Neuronal stem cell (in vitro differentiated cells): ENCODE data around the gene PKD1.

ENCODE experiments used
- DNase-seq: peaks from one replicate; pipeline ENCODE4 v3.0.0-alpha.2; 2013; ENCODE audit warnings: low spot score
- H2AFZ ChIP-seq: one replicate; pipeline ENCODE4 v1.6.1; 2013; ENCODE audit warnings: mild to moderate bottlenecking, low read length, inconsistent platforms
- H2AK5ac ChIP-seq: 2 replicates; pipeline ENCODE4 v1.6.1; 2013; ENCODE audit warnings: low read depth, mild to moderate bottlenecking, inconsistent platforms, low read length, moderate library complexity, mixed read lengths
- H2BK120ac ChIP-seq: 2 replicates; pipeline ENCODE4 v1.6.1; 2013; ENCODE audit warnings: low read depth, mild to moderate bottlenecking, inconsistent platforms, low read length, moderate library complexity, mixed read lengths
- H2BK12ac ChIP-seq: one replicate; pipeline ENCODE4 v1.6.1; 2013; ENCODE audit warnings: low read length, inconsistent platforms
- H2BK15ac ChIP-seq: 2 replicates; pipeline ENCODE4 v1.6.1; 2013; ENCODE audit warnings: mild to moderate bottlenecking, low read length, inconsistent platforms, mixed read lengths
- H2BK5ac ChIP-seq: one replicate; pipeline ENCODE4 v1.6.1; 2013; ENCODE audit warnings: inconsistent platforms, mild to moderate bottlenecking, low read length, moderate library complexity
- H3K14ac ChIP-seq: one replicate; pipeline ENCODE4 v1.6.1; 2013; ENCODE audit warnings: low read length, inconsistent platforms
- H3K18ac ChIP-seq: 2 replicates; pipeline ENCODE4 v1.6.1; 2013; ENCODE audit warnings: low read length, inconsistent platforms
- H3K23ac ChIP-seq: 2 replicates; pipeline ENCODE4 v1.6.1; 2013; ENCODE audit warnings: low read depth, mild to moderate bottlenecking, mixed read lengths, low read length, inconsistent platforms; ENCODE audit not compliant: poor library complexity
- H3K27ac ChIP-seq: replicated peaks from 3 replicates; pipeline ENCODE4 v1.5.1; 2013; ENCODE audit warnings: low read length, inconsistent platforms
- H3K27me3 ChIP-seq, 3 experiments: 2 replicates each; pipeline ENCODE4 v1.6.1; 2013; ENCODE audit warnings: low read length in 3 of 3, mild to moderate bottlenecking in 2 of 3, inconsistent platforms in 1 of 3, low read depth in 1 of 3, mixed read lengths in 1 of 3, moderate library complexity in 1 of 3; ENCODE audit not compliant: control insufficient read depth in 3 of 3, insufficient read depth in 3 of 3
- H3K36me3 ChIP-seq, 2 donors: replicated peaks in 1 of 2; 2 replicates each; pipeline ENCODE4 v1.6.1; 2013; ENCODE audit warnings: low read length in 2 of 2; ENCODE audit not compliant: control insufficient read depth in 2 of 2, insufficient read depth in 2 of 2
- H3K4ac ChIP-seq: 2 replicates; pipeline ENCODE4 v1.6.1; 2013; ENCODE audit warnings: inconsistent platforms, mild to moderate bottlenecking, low read length, moderate library complexity
- H3K4me1 ChIP-seq, 2 donors: 1 replicate in 1 of 2; 2 replicates in 1 of 2; pipeline ENCODE4 v1.6.1; 2013; ENCODE audit warnings: low read length in 2 of 2, low read depth in 1 of 2; ENCODE audit not compliant: control insufficient read depth in 2 of 2, insufficient read depth in 1 of 2
- H3K4me2 ChIP-seq: one replicate; pipeline ENCODE4 v1.6.1; 2013; ENCODE audit warnings: mild to moderate bottlenecking, low read length, inconsistent platforms; ENCODE audit not compliant: insufficient read depth, poor library complexity, severe bottlenecking
- H3K4me3 ChIP-seq, 2 donors: 2 replicates each; pipeline ENCODE4 v1.5.1; 2013; ENCODE audit warnings: low read length in 2 of 2, mild to moderate bottlenecking in 2 of 2, inconsistent platforms in 1 of 2, moderate library complexity in 1 of 2
- H3K79me1 ChIP-seq: one replicate; pipeline ENCODE4 v1.6.1; 2013; ENCODE audit warnings: low read depth, mild to moderate bottlenecking, inconsistent platforms, low read length, moderate library complexity
- H3K9ac ChIP-seq: one replicate; pipeline ENCODE4 v1.6.1; 2013; ENCODE audit warnings: mild to moderate bottlenecking, low read depth, low read length, inconsistent platforms; ENCODE audit not compliant: poor library complexity
- H3K9me3 ChIP-seq, 2 donors: replicated peaks in 1 of 2; 2 replicates each; pipeline versions ENCODE3 to v1.6.1; 2013; ENCODE audit warnings: low read length in 2 of 2, mild to moderate bottlenecking in 2 of 2, inconsistent platforms in 1 of 2, low read depth in 1 of 2, mixed read lengths in 1 of 2, moderate library complexity in 1 of 2; ENCODE audit not compliant: control insufficient read depth in 2 of 2, insufficient read depth in 1 of 2
- H4K8ac ChIP-seq: one replicate; pipeline ENCODE4 v1.6.1; 2013; ENCODE audit warnings: low read depth, mild to moderate bottlenecking, inconsistent platforms, low read length, moderate library complexity
- H4K91ac ChIP-seq: one replicate; pipeline ENCODE4 v1.6.1; 2013; ENCODE audit warnings: low read length, low read depth, mild to moderate bottlenecking, inconsistent platforms; ENCODE audit not compliant: poor library complexity
- WGBS, 2 donors: extraction: QIAGEN DNeasy Blood & Tissue Kit; methylation state at CpG; one replicate each; pipeline ENCODE4 v1.1.7; 2013; ENCODE audit warnings: missing lambda C conversion rate in 2 of 2, mixed read lengths in 1 of 2; ENCODE audit not compliant: insufficient read length in 2 of 2, insufficient replicate concordance in 1 of 2; ENCODE audit errors: extremely low coverage in 2 of 2; 5-methylcytosine and 5-hydroxymethylcytosine counted together

PKD1 gene

GRCh38 chr16:2079311-2079800 lies 56.3 kb downstream of the PKD1 start:
- Histone ChIP-seq H2BK5ac (no peak overlapping the region), H3K4me3 (no peak overlapping the region), H3K4me2 (no peak overlapping the region), H3K14ac (no peak overlapping the region), H4K8ac (no peak overlapping the region), H3K4ac (no peak overlapping the region), H2BK15ac (no peak overlapping the region), H3K27ac (no peak overlapping the region), H3K36me3 (peaks cover 33 to 84% of the 10 kb centered on the region in 2 donors), H3K27me3 (no peaks in the 10 kb centered on the region), H3K18ac (no peak overlapping the region), H2BK12ac (no peak overlapping the region), H3K79me1 (peaks cover 14% of the 10 kb centered on the region), H2AFZ (no peak overlapping the region), H4K91ac (no peak overlapping the region), H3K23ac (peak overlapping the region; percentile 55), H2AK5ac (no peak overlapping the region), H3K9ac (no peak overlapping the region), H3K9me3 (no peaks in the 10 kb centered on the region), H2BK120ac (no peak overlapping the region), H3K4me1 (peaks cover 0 to 1% of the 10 kb centered on the region in 2 donors)
- no CpG with 5 or more reads among the region's 30 CpGs for WGBS, 2 donors
- no peak for DNase-seq

GRCh38 chr16:2078691-2079090 lies 57.0 kb downstream of the PKD1 start:
- Histone ChIP-seq H3K4me2 (no peak overlapping the region), H3K4me3 (peak overlapping the region in 1 of 2 donors; percentile 36), H3K36me3 (peaks cover 31 to 84% of the 10 kb centered on the region in 2 donors), H4K8ac (no peak overlapping the region), H4K91ac (no peak overlapping the region), H3K23ac (peak overlapping the region; percentile 55), H3K9me3 (no peaks in the 10 kb centered on the region), H2BK120ac (no peak overlapping the region), H3K4ac (no peak overlapping the region), H3K4me1 (peaks cover 0 to 1% of the 10 kb centered on the region in 2 donors), H2BK5ac (no peak overlapping the region), H3K27ac (no peak overlapping the region), H3K27me3 (no peaks in the 10 kb centered on the region), H2AFZ (no peak overlapping the region), H3K14ac (no peak overlapping the region), H3K79me1 (peaks cover 14% of the 10 kb centered on the region), H3K9ac (no peak overlapping the region), H3K18ac (peak overlapping the region; percentile 57), H2BK15ac (no peak overlapping the region), H2AK5ac (no peak overlapping the region), H2BK12ac (no peak overlapping the region)
- no peak for DNase-seq
- no CpG with 5 or more reads among the region's 23 CpGs for WGBS, 2 donors

- no peak overlapping the region for H2AK5ac ChIP-seq
- no peak overlapping the region for H2BK5ac ChIP-seq
- H3K14ac ChIP-seq = no peak overlapping the region
- no peak overlapping the region for H2BK15ac ChIP-seq
- DNase-seq = no peak
- H4K8ac ChIP-seq = no peak overlapping the region
- H2BK120ac ChIP-seq = no peak overlapping the region
- H3K4ac ChIP-seq = no peak overlapping the region
- no peak overlapping the region for H4K91ac ChIP-seq
- no peak overlapping the region for H3K9ac ChIP-seq
- H3K23ac ChIP-seq = no peak overlapping the region
- no peaks in the 10 kb centered on the region for H3K27me3 ChIP-seq
- H3K27ac ChIP-seq = no peak overlapping the region
- H3K4me2 ChIP-seq = no peak overlapping the region
- WGBS, 2 donors = no CpG with 5 or more reads among the region's 7 CpGs
- no peak overlapping the region for H2AFZ ChIP-seq
- H3K4me1 ChIP-seq = peaks cover 0 to 1% of the 10 kb centered on the region in 2 donors
- no peak overlapping the region for H3K4me3 ChIP-seq
- peaks cover 27 to 85% of the 10 kb centered on the region in 2 donors for H3K36me3 ChIP-seq
- no peak overlapping the region for H2BK12ac ChIP-seq
- no peak overlapping the region for H3K18ac ChIP-seq
- H3K9me3 ChIP-seq = no peaks in the 10 kb centered on the region
- H3K79me1 ChIP-seq = peaks cover 11% of the 10 kb centered on the region
Measured at GRCh38 chr16:2078096-2078495, 57.6 kb downstream of the PKD1 start.

- H3K14ac ChIP-seq = peak overlapping the region; percentile 21
- H2AFZ ChIP-seq = no peak overlapping the region
- H3K4me1 ChIP-seq = peaks cover 0 to 1% of the 10 kb centered on the region in 2 donors
- no peak overlapping the region for H2BK120ac ChIP-seq
- H3K18ac ChIP-seq = no peak overlapping the region
- H3K4ac ChIP-seq = no peak overlapping the region
- H3K23ac ChIP-seq = no peak overlapping the region
- peaks cover 8% of the 10 kb centered on the region for H3K79me1 ChIP-seq
- no peaks in the 10 kb centered on the region for H3K9me3 ChIP-seq
- no peak overlapping the region for H2AK5ac ChIP-seq
- no peak overlapping the region for H4K91ac ChIP-seq
- no peak overlapping the region for H2BK5ac ChIP-seq
- no peak overlapping the region for H2BK15ac ChIP-seq
- H3K27me3 ChIP-seq = no peaks in the 10 kb centered on the region
- H3K4me3 ChIP-seq = no peak overlapping the region
- no peak overlapping the region for H2BK12ac ChIP-seq
- H3K27ac ChIP-seq = no peak overlapping the region
- no peak for DNase-seq
- no CpG with 5 or more reads among the region's 21 CpGs for WGBS, 2 donors
- no peak overlapping the region for H3K4me2 ChIP-seq
- peaks cover 26 to 85% of the 10 kb centered on the region in 2 donors for H3K36me3 ChIP-seq
- H3K9ac ChIP-seq = no peak overlapping the region
- no peak overlapping the region for H4K8ac ChIP-seq
Measured at GRCh38 chr16:2077696-2078095, 58.0 kb downstream of the PKD1 start.
